SK-N-SH (cell line): Measurements from ENCODE around the gene PBX2.

Experiments
- CTCF ChIP-seq: fragments of 200-600 bp; sonication (generic); IDR thresholded peaks from 2 replicates; pipeline ENCODE4 v1.6.1; 2017; ENCODE audit warnings: antibody characterized with exemption, mild to moderate bottlenecking, moderate library complexity
- FOXM1 ChIP-seq: IDR thresholded peaks from 2 replicates; pipeline ENCODE4 v1.4.0; 2012; ENCODE audit warnings: low read depth, mild to moderate bottlenecking
- MAX ChIP-seq: IDR thresholded peaks from 2 replicates; pipeline ENCODE4 v1.4.0; 2012; ENCODE audit warnings: low read depth
- MXI1 ChIP-seq: IDR thresholded peaks from 2 replicates; pipeline ENCODE4 v1.6.1; 2012; ENCODE audit warnings: mild to moderate bottlenecking, low read depth, low read length, improper control_type of control experiment
- NRF1 ChIP-seq: IDR thresholded peaks from 2 replicates; pipeline ENCODE4 v1.6.1; 2012; ENCODE audit warnings: low read depth, mild to moderate bottlenecking, low read length
- POLR2AphosphoS5 ChIP-seq: IDR thresholded peaks from 2 replicates; pipeline ENCODE4 v1.6.1; 2012; ENCODE audit warnings: low read depth, low read length
- RAD21 ChIP-seq: IDR thresholded peaks from 2 replicates; pipeline ENCODE4 v1.6.1; 2012; ENCODE audit warnings: mild to moderate bottlenecking, low read length
- RCOR1 ChIP-seq: fragments of 150-350 bp; IDR thresholded peaks from 2 replicates; pipeline ENCODE4 v1.6.1; 2017; ENCODE audit warnings: antibody characterized with exemption, low read length
- RFX5 ChIP-seq: IDR thresholded peaks from 2 replicates; pipeline ENCODE4 v1.6.1; 2012; ENCODE audit warnings: mild to moderate bottlenecking, improper control_type of control experiment, low read length
- TCF12 ChIP-seq: IDR thresholded peaks from 2 replicates; pipeline ENCODE4 v1.4.0; 2012
- TEAD4 ChIP-seq: IDR thresholded peaks from 2 replicates; pipeline ENCODE4 v1.4.0; 2012; ENCODE audit warnings: mild to moderate bottlenecking, borderline replicate concordance; ENCODE audit not compliant: insufficient read depth

GRCh38 chr6:32151863-32152768 is 37.9 kb downstream of the PBX2 start, which contains the start of gene PRRT1:
- TF ChIP-seq CTCF (no peak), POLR2AphosphoS5 (no peak), RFX5 (no peak), FOXM1 (no peak), TCF12 (no peak), NRF1 (no peak), TEAD4 (no peak), RCOR1 (no peak), MXI1 (no peak), RAD21 (no peak), MAX (no peak)
